Adrenal gland (tissue), 12 donors: ENCODE data around the gene ZNF143. TPM values are rescaled to one million over a fixed set of nuclear protein-coding genes. Genes with fewer than 3 reads are reported as not detected.
A peak's percentile ranks its signal among the peaks of the same experiment; 100 is the strongest.

Experiments used
- DNase-seq, 7 donors: peaks; one replicate each; pipeline ENCODE4 v3.0.0-alpha.2; 2019 to 2020
- H3K27ac ChIP-seq, 5 donors: fragments of 200-600 bp; sonication (generic) in 4 of 5; 1 replicate in 3 of 5; 2 replicates in 2 of 5; pipeline versions ENCODE4 v1.5.1 to v1.8.0; 2016 to 2020; ENCODE audit warnings: mild to moderate bottlenecking in 1 of 5
- H3K27me3 ChIP-seq: fragments of 200-600 bp; 2 replicates; pipeline ENCODE4 v1.8.0; 2021
- H3K36me3 ChIP-seq, 2 donors: fragments of 200-600 bp; replicated peaks in 1 of 2; 1 replicate in 1 of 2; 2 replicates in 1 of 2; pipeline versions ENCODE4 v1.5.1 to v1.8.0; 2018 to 2022
- H3K4me1 ChIP-seq, 2 donors: fragments of 200-600 bp; replicated peaks in 1 of 2; 1 replicate in 1 of 2; 2 replicates in 1 of 2; pipeline versions ENCODE4 v1.5.1 to v1.8.0; 2018 to 2021
- H3K4me3 ChIP-seq, 4 donors: fragments of 200-600 bp; sonication (generic) in 3 of 4; one replicate each; pipeline ENCODE4 v1.5.1; 2016 to 2018
- H3K9me3 ChIP-seq, 3 donors: fragments of 200-600 bp; sonication (generic) in 1 of 3; replicated peaks in 1 of 3; 1 replicate in 2 of 3; 2 replicates in 1 of 3; pipeline versions ENCODE4 v1.5.1 to v1.8.0; 2016 to 2021
- POLR2A ChIP-seq, 2 donors: fragments of 450-650 bp; IDR thresholded peaks; one replicate each; pipeline ENCODE4 v1.6.1; 2017; ENCODE audit warnings: antibody characterized with exemption in 2 of 2, mild to moderate bottlenecking in 2 of 2, moderate library complexity in 1 of 2
- WGBS, 4 donors: extraction: QIAGEN DNeasy Blood & Tissue Kit in 2 of 4; methylation state at CpG; one replicate each; pipeline versions ENCODE4 v1.1.5 to v1.1.7; 2013 to 2017; 5-methylcytosine and 5-hydroxymethylcytosine counted together
- intact Hi-C, 2 donors: fragments of 100-400 bp; cut with DNase I; formaldehyde crosslinking; loops; one replicate each; pipeline versions ENCODE4 v1.14.1 to v1.15.0; 2022 to 2023
- polyA plus RNA-seq, 3 donors: library from polyadenylated mRNA; stranded (reverse); fragments of 200-250 nt in 2 of 3; fragments of 350-450 nt in 1 of 3; fragmentation: Illumina TruSeq in 1 of 3; extraction: RNeasy Lipid Tissue Mini Kit (QIAGEN cat#74804) in 1 of 3; gene quantifications; one replicate each; pipeline ENCODE4 v1.2.3, GENCODE V29; 2013 to 2014
- total RNA-seq, 9 donors: library from RNA; depleted of rRNA in 4 of 9; stranded (reverse); fragments of >200 nt in 4 of 9; fragments of 120-200 nt in 1 of 9; fragmentation: NEBNext Ultra II Directional in 1 of 9; extraction: Animal tissue kit (Norgen Biotek cat#: 25700) in 1 of 9; gene quantifications; one replicate each; pipeline versions ENCODE4 v1.1.0 to v1.2.4, GENCODE V29; 2013 to 2023
- TF ChIP-seq, protein P1 (sequence below), 6 experiments: fragments of 450-650 bp in 4 of 6; fragments of 200-600 bp in 2 of 6; sonication (generic) in 1 of 6; IDR thresholded peaks; 1 replicate in 5 of 6; 2 replicates in 1 of 6; pipeline versions ENCODE4 v1.5.1 to v1.8.0; 2016 to 2021; ENCODE audit warnings: antibody characterized with exemption in 6 of 6, mild to moderate bottlenecking in 2 of 6, moderate library complexity in 1 of 6
- donor health status: healthy with polysubstance abuse.
- donor health status: Bipolar disorder and iron deficiency.
- donor health status: DM: yes; HTN: yes; CAD: no.
- donor health status: DM: no; HTN: no; CAD: no.
- donor health status: DM: no; HTN: no; CAD: no.
- donor health status: DM: yes; HTN: yes; CAD: no.

The ZNF143 gene
- total and polyA plus RNA-seq, 12 donors = 6.8 to 29.8 (median 17.1) TPM

GRCh38 chr11:9571071-9571762, 110.4 kb downstream of the ZNF143 start:
- H3K27ac ChIP-seq = no peak overlapping the region
- TF ChIP-seq, protein P1, sequence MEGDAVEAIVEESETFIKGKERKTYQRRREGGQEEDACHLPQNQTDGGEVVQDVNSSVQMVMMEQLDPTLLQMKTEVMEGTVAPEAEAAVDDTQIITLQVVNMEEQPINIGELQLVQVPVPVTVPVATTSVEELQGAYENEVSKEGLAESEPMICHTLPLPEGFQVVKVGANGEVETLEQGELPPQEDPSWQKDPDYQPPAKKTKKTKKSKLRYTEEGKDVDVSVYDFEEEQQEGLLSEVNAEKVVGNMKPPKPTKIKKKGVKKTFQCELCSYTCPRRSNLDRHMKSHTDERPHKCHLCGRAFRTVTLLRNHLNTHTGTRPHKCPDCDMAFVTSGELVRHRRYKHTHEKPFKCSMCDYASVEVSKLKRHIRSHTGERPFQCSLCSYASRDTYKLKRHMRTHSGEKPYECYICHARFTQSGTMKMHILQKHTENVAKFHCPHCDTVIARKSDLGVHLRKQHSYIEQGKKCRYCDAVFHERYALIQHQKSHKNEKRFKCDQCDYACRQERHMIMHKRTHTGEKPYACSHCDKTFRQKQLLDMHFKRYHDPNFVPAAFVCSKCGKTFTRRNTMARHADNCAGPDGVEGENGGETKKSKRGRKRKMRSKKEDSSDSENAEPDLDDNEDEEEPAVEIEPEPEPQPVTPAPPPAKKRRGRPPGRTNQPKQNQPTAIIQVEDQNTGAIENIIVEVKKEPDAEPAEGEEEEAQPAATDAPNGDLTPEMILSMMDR (IDR thresholded peaks at IDR 0.05) = no peak
- TF ChIP-seq POLR2A (IDR thresholded peaks at IDR 0.05) = no peak
- H3K36me3 ChIP-seq = no peaks in the 10 kb centered on the region
- intact Hi-C loops = loop anchor here in 1 of 2 donors (5.0 to 10.0 kb wide), 2 partner anchors 36 to 46 kb away; no protein-coding TSS in a partner anchor
- H3K4me3 ChIP-seq = no peak overlapping the region
- 91 to 95% (median 92%) methylated on average over 8 of the region's 8 CpGs for WGBS, 4 donors
- DNase-seq = no peak
- H3K9me3 ChIP-seq = no peaks in the 10 kb centered on the region
- H3K27me3 ChIP-seq = no peaks in the 10 kb centered on the region
- peaks cover 0 to 21% of the 10 kb centered on the region in 2 donors for H3K4me1 ChIP-seq

DNA sequence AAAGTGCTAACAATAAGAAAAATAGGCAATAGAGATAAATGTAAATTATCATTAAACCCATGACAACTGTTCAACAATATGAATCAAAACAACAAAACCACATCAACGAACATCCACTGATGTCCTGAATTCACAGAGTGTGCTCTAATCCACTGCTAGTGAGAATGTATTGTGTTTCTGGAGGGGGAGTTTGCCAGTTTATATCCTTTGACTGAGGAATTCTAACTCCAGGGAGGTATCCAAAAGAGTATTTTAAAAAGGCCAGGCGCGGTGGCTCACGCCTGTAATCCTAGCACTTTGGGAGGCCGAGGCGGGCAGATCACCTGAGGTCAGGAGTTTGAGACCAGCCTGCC, 110.9 kb downstream of the ZNF143 start:
- H3K27me3 ChIP-seq = no peaks in the 10 kb centered on the region
- TF ChIP-seq POLR2A (IDR thresholded peaks at IDR 0.05) = no peak
- TF ChIP-seq, protein P1 (IDR thresholded peaks at IDR 0.05) = no peak
- no peak overlapping the region for H3K4me3 ChIP-seq
- no peak for DNase-seq
- intact Hi-C loops = loop anchor here in 1 of 2 donors (5.0 to 10.0 kb wide), 2 partner anchors 36 to 47 kb away; no protein-coding TSS in a partner anchor
- H3K36me3 ChIP-seq = no peaks in the 10 kb centered on the region
- no peaks in the 10 kb centered on the region for H3K9me3 ChIP-seq
- H3K4me1 ChIP-seq = peaks cover 0 to 21% of the 10 kb centered on the region in 2 donors
- H3K27ac ChIP-seq = no peak overlapping the region
- WGBS, 4 donors = 88 to 95% (median 94%) methylated on average over 6 of the region's 6 CpGs

DNA sequence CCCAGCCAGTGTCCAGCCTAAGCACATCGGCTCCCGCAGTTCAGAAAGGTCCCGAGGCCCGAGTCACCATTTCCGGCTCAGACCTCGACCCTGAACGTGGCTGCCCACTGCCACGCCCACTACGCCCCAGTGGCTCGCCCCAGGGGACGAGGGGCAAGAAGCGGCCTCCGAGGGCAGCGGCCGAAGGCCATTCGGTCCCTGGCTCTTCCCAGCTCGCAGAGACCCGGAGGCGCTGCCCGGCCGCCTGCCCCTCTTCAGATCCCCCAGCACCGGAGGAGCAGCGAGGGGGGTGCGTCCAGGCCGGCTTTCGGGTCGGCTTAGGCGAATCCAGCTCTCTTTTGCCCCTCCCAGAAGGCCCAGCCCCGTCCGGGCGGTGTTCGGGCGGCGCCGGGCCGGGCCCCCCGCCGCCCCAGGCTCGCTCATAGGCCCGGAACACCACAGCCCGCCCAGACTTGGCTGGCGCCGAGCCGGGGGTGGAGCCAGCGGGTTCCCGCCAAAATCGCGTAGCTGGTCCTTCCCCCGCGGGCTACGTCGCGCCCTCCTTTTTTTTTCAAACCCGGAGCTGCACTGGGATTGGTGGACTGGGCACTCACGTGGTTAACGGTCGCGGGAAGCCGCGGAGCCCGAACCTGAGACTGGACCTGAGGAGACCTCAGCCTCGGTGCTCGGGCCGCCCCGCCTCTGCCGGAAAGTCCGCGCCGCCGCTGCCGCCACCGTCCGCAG, 112.4 kb downstream of the ZNF143 start, which contains the start of gene WEE1:
WEE1 (plus strand) TSS at position 619 of the 723 bp plus-strand sequence. CDS start 264 bp downstream, outside the sequence.
- peak; percentile 98 to 99 (median 98) for DNase-seq
- Histone ChIP-seq H3K9me3 (no peaks in the 10 kb centered on the region), H3K4me1 (peaks cover 0 to 25% of the 10 kb centered on the region in 2 donors), H3K36me3 (no peaks in the 10 kb centered on the region), H3K27me3 (no peaks in the 10 kb centered on the region), H3K4me3 (peak within 1 kb of the TSS; percentile 16 to 92 (median 50)), H3K27ac (peak within 1 kb of the TSS; percentile 83 to 96 (median 92))
- intact Hi-C loops = loop anchor here in 1 of 2 donors (5.0 to 10.0 kb wide), 2 partner anchors 34 to 48 kb away; no protein-coding TSS in a partner anchor
- WGBS, 4 donors = 0 to 2% (median 1%) methylated on average over 12 to 73 of the region's 73 CpGs
- TF ChIP-seq, protein P1 (IDR thresholded peaks at IDR 0.05) = no peak
- TF ChIP-seq POLR2A (IDR thresholded peaks at IDR 0.05) = peak; percentile 54 to 70
